Heart left ventricle (tissue), 16 donors: ENCODE results near the gene DEGS2. TPM values are rescaled to one million over a fixed set of nuclear protein-coding genes. Genes with fewer than 3 reads are reported as not detected.

Source experiments
- ATAC-seq, 4 donors: fragments of 200-7000 bp; cut with Tn5 transposase; one replicate each; pipeline ENCODE4 v1.9.1; 2020 to 2022; ENCODE audit warnings: moderate library complexity in 4 of 4, mild to moderate bottlenecking in 3 of 4, moderate number of reproducible peaks in 1 of 4
- DNase-seq, 5 donors: peaks; one replicate each; pipeline ENCODE4 v3.0.0-alpha.2; 2020
- H3K27ac ChIP-seq, 12 donors: fragments of 200-600 bp; sonication (generic) in 4 of 12; one replicate each; pipeline versions ENCODE4 v1.5.0 to v1.8.0; 2016 to 2022; ENCODE audit warnings: mild to moderate bottlenecking in 2 of 12
- H3K27me3 ChIP-seq, 9 donors: fragments of 200-600 bp; sonication (generic) in 2 of 9; one replicate each; pipeline versions ENCODE4 v1.5.1 to v1.8.0; 2016 to 2022; ENCODE audit warnings: mild to moderate bottlenecking in 3 of 9
- H3K36me3 ChIP-seq, 9 donors: fragments of 200-600 bp; sonication (generic) in 2 of 9; one replicate each; pipeline versions ENCODE4 v1.5.0 to v1.8.0; 2018 to 2022; ENCODE audit warnings: mild to moderate bottlenecking in 2 of 9
- H3K4me1 ChIP-seq, 12 donors: fragments of 200-600 bp; sonication (generic) in 4 of 12; one replicate each; pipeline versions ENCODE4 v1.5.0 to v1.8.0; 2016 to 2022; ENCODE audit warnings: mild to moderate bottlenecking in 3 of 12
- H3K4me3 ChIP-seq, 12 donors: fragments of 200-600 bp; sonication (generic) in 4 of 12; one replicate each; pipeline versions ENCODE4 v1.5.0 to v1.8.0; 2017 to 2022; ENCODE audit warnings: mild to moderate bottlenecking in 9 of 12, moderate library complexity in 4 of 12
- H3K9me3 ChIP-seq, 12 donors: fragments of 200-600 bp; sonication (generic) in 4 of 12; one replicate each; pipeline versions ENCODE4 v1.5.0 to v1.8.0; 2016 to 2022; ENCODE audit warnings: mild to moderate bottlenecking in 1 of 12
- CTCF ChIP-seq, 12 donors: fragments of 200-600 bp; sonication (generic) in 4 of 12; IDR thresholded peaks; one replicate each; pipeline versions ENCODE4 v1.5.0 to v1.8.0; 2018 to 2022; ENCODE audit warnings: antibody characterized with exemption in 12 of 12, mild to moderate bottlenecking in 5 of 12
- POLR2A ChIP-seq, 2 donors: fragments of 450-650 bp; IDR thresholded peaks; one replicate each; pipeline ENCODE4 v1.6.1; 2017; ENCODE audit warnings: antibody characterized with exemption in 2 of 2, mild to moderate bottlenecking in 2 of 2, moderate library complexity in 2 of 2
- WGBS, 4 donors: extraction: QIAGEN DNeasy Blood & Tissue Kit in 2 of 4; methylation state at CpG; one replicate each; pipeline versions ENCODE4 v1.1.5 to v1.1.7; 2013 to 2018; 5-methylcytosine and 5-hydroxymethylcytosine counted together
- intact Hi-C, 10 donors: fragments of 100-400 bp; cut with DNase I; formaldehyde crosslinking; loops; one replicate each; pipeline versions ENCODE4 v1.11.1 to v1.14.2; 2022
- polyA plus RNA-seq, 2 donors: library from polyadenylated mRNA; stranded (reverse); fragments of 200-250 nt; gene quantifications; one replicate each; pipeline ENCODE4 v1.2.3, GENCODE V29; 2013
- total RNA-seq, 9 donors: library from RNA; depleted of rRNA in 2 of 9; stranded (reverse); fragments of >200 nt in 2 of 9; fragmentation: NEBNext Ultra II Directional in 3 of 9; extraction: Animal tissue kit (Norgen Biotek cat#: 25700) in 3 of 9; gene quantifications; one replicate each; pipeline versions ENCODE4 v1.1.0 to v1.2.4, GENCODE V29; 2016 to 2023
- donor health status: ischemic (EF 13 %, LVEDD 7.1; RV severe dilation, severe dysfunction).
- donor health status: healthy with polysubstance abuse.
- donor health status: DM: no; HTN: yes; CAD: no.
- donor health status: DM: no; HTN: no; CAD: no.
- donor health status: ischemic (EF 25% LVEDD 6.9; RV normal size, moderate dysfunction).
- donor health status: ischemic (EF 25% LVEDD 5.7; RV mildly dilated, moderate dysfunction).
- donor health status: healthy.
- donor health status: DM: yes; HTN: yes; CAD: no.
- donor health status: ischemic (EF 35%, LVEDD 5.7; RV mildly dilated, moderate dysfunction).
- donor health status: nonischemic (EF 11% LVEDD 7.7; RV severe dilation, severe dysfunction).
- donor health status: DM: yes; HTN: yes; CAD: no.
- donor health status: PGD.
- donor health status: ischemic (EF 29% LVEDD 5.4; RV normal size, mild dysfunction).
- donor health status: nonischemic (EF 23%, LVEDD 6.1; RV moderate dilation, normal function).

DEGS2 gene
- total and polyA plus RNA-seq, 11 donors: 0.08 to 0.48 (median 0.30) TPM; not detected in 7

GRCh38 chr14:100123618-100124017 lies 35.8 kb downstream of the DEGS2 start:
- Histone ChIP-seq H3K27me3 (no peaks in the 10 kb centered on the region), H3K36me3 (peaks cover 0 to 58% (median 0%) of the 10 kb centered on the region in 9 donors), H3K4me3 (no peak overlapping the region), H3K4me1 (peaks cover 0 to 10% (median 1%) of the 10 kb centered on the region in 12 donors), H3K9me3 (no peaks in the 10 kb centered on the region), H3K27ac (no peak overlapping the region)
- ATAC-seq: no peak
- DNase-seq: no peak
- TF ChIP-seq CTCF (IDR thresholded peaks at IDR 0.05): no peak
- TF ChIP-seq POLR2A (IDR thresholded peaks at IDR 0.05): no peak
- WGBS, 4 donors: 97 to 98% (median 98%) methylated on average over 8 to 10 of the region's 10 CpGs
- intact Hi-C loops: loop anchor here in 2 of 10 donors (5.0 to 10.0 kb wide), 2 partner anchors 69 to 251 kb away; partner anchors contain the start of gene WDR25 (in 1 of the 2)

GRCh38 chr14:100122481-100123223 lies 36.8 kb downstream of the DEGS2 start:
- peak in 2 of 4 donors; percentile 34 to 51 for ATAC-seq
- TF ChIP-seq POLR2A (IDR thresholded peaks at IDR 0.05) (no peak), CTCF (IDR thresholded peaks at IDR 0.05) (peak in 4 of 12 donors; percentile 6 to 24 (median 12))
- intact Hi-C loops: loop anchor here in 2 of 10 donors (5.0 to 10.0 kb wide), 2 partner anchors 70 to 252 kb away; partner anchors contain the start of gene WDR25 (in 1 of the 2)
- H3K9me3 ChIP-seq: no peaks in the 10 kb centered on the region
- H3K4me1 ChIP-seq: peaks cover 0 to 4% (median 0%) of the 10 kb centered on the region in 12 donors
- 79 to 92% (median 84%) methylated on average over 5 to 8 of the region's 8 CpGs for WGBS, 4 donors
- H3K27me3 ChIP-seq: no peaks in the 10 kb centered on the region
- peaks cover 0 to 53% (median 0%) of the 10 kb centered on the region in 9 donors for H3K36me3 ChIP-seq
- no peak overlapping the region for H3K27ac ChIP-seq
- no peak for DNase-seq
- H3K4me3 ChIP-seq: no peak overlapping the region

DNA sequence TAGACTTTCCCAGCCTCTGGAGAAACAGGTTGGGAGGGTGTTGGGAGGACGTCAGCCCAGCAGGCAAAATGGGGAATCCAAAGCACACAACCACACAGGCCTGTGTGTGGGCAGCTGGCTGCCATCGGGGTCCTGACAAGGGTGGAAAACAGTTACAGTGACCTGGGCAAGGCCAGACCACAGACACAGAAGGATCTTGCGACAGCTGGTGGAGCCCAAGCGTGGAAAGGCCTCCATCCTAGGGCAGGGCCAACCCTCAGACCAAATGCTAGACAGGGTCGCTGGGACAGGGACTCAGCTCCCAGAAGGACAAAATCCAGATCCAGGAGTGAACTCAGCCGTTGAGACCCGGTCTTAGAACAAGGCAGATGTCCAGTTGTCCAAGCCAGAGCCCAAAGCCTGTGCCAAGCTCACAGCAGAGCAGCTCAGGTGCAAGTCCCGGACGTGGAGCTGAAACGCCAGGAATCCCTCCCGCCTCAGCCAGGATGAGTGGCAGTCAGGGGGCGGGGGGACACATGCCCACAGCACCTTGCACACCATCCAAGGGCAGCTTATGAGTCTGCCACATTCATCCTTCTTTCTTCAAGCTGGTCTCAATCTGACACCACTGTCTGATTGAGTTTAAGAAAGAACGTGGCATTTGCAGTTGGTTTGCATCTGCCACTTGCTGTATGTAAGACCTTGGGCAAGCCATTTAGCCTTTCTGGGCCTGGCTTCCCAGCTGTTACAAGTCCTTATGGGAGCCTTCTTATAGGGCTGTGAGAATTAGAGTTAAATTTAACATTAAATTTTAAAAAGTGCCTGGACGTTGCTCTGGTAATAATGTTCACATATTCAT lies 37.6 kb downstream of the DEGS2 start:
- Histone ChIP-seq H3K4me1 (peaks cover 0 to 4% (median 0%) of the 10 kb centered on the region in 12 donors), H3K9me3 (no peaks in the 10 kb centered on the region), H3K4me3 (no peak overlapping the region), H3K27ac (no peak overlapping the region), H3K27me3 (no peaks in the 10 kb centered on the region), H3K36me3 (peaks cover 0 to 49% (median 0%) of the 10 kb centered on the region in 9 donors)
- TF ChIP-seq POLR2A (IDR thresholded peaks at IDR 0.05) (no peak), CTCF (IDR thresholded peaks at IDR 0.05) (no peak)
- intact Hi-C loops: loop anchor here in 2 of 10 donors (5.0 to 10.0 kb wide), 2 partner anchors 70 to 253 kb away; partner anchors contain the start of gene WDR25 (in 1 of the 2)
- 86 to 95% (median 92%) methylated on average over 4 to 14 of the region's 14 CpGs for WGBS, 4 donors
- ATAC-seq (no peak), DNase-seq (no peak)
